ENCODE data around the gene LSAMP.

The LSAMP gene

DNA sequence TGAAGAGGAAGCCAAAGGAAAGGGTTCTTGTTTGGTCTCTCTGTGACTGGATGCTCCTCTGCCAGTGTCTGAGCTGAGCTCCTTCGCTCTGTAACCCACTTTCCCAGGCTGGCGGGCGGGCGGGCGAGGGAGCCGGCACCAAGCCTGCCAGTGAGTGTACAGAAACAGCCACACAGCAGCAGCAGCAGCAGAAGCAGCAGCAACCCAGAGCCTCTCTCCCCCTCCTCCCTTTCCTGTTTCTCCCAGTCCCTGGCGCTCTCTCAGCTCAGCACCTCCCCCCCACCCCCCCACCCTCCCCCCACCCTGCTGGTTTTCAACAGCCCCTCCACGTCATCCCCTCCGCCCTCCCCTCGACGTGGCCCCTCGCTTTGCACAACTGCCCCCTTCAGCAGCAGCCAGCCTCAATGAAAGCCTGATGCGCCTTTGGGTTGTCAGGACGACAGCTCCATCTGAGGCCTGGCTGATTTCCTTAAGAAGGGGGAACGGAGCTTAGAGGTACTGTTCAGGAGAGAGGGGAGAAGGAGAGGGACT is at the start of gene LSAMP:
LSAMP (minus strand) TSS at position 177 of the 531 bp plus-strand sequence.
- DNase-seq (ENCODE audit: low read depth): no peak

DNA sequence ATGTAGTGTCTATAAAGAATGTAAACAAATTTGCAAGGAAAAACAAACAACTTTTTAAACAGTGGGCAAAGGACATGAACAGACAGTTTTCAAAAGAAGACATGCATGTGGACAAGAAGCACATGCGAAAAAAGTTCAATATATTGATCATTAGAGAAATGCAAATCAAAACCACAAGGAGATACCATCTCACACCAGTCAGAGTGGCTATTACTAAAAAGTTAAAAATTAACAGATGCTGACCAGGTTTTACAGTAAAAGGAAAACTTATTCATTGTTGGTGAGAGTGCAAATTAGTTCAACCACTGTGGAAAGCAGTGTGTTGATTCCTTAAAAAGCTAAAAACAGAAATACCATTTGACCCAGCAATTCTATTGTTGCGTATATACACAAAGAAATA is 47.1 kb upstream of the LSAMP start:
- no peak for DNase-seq (ENCODE audit: low read depth)

- DNase-seq (ENCODE audit: low read depth): no peak
These were observed 37.8 kb upstream of the LSAMP start for GRCh38 chr3:116483135-116483534.

- DNase-seq (ENCODE audit: low read depth): no peak
These were observed 31.4 kb upstream of the LSAMP start for GRCh38 chr3:116476691-116477090.

GRCh38 chr3:116474801-116475200 is 29.5 kb upstream of the LSAMP start:
- DNase-seq (ENCODE audit: low read depth): no peak

DNA sequence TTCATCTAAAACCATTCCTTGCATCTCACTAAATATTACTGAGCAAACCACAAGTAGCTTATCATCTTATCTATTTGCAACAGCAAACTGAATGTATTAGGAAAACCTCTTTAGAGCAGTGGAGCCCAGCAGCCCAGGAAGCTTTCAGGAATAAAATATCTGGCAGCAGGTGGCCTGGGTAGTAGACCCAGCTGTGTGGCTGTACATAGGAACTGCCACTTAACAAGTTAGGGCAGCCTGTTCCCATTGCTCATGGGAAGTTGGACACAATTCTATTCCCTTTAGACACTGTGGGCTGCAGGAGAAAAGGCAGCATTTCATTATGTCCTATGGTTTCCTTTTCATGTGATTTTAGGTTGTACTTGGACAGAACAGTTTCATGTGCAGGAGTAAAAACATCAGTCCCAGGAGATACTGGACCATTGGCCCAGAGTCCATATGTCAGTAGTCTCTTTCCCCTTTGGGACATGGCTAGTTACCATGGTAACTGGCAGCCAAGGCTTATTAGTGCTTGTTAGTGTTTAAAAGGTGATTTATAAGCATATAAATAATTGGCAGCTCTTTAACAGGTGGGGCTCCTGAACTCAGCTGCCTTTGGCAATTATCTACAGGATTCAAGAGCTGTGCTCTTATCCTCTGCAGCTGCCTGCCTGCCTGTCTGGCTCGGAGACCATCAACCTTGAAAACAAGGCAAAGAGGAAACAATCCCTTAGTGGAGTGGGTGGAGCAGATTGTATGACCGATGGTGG is 28.9 kb upstream of the LSAMP start:
- DNase-seq (ENCODE audit: low read depth): no peak

DNA sequence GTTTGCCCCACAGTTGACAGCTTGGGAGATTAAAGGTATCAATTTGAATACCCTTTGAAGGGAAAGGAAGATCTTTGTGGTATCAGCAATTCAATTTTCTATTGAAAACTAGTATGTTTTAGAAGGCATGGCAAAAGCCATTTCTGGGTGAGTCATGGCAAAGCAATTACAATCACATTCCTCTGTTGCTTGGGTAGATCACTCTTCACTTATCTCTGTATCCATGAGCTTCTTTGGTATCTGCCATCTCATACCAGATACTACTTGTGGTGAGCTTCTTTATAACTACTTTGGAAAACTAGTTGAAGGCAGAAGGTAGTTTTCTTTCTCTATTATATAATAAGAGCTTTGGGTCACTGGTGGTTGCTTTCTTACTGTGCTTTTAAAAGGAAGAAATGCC is 28.3 kb upstream of the LSAMP start:
- no peak for DNase-seq (ENCODE audit: low read depth)

DNA sequence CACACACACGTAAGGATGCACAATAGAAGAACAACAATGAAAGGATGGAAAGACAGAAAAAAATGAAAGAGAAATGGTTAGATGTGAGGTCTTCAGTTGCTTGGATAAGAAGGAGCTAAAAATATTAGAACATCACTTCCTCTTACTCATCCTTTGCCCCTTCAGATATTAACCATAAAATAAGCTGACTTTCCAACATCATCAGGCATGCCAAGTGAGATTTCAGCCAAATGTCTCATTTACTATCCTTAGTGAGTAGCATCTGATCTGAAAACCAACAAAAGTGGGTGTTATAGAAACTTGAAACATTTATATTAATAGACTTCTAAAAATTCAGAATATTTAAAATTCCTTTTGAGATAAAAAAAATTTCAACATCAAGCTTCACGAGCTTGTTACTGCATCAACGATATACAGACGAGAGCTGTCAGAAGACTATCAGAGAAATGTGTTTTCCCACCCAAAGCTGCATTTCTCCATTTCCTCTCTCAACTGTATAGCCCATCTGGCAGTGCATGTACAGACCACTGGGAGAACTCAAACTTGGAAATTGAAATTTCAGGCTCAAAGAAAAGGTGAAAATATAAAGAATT is 25.4 kb upstream of the LSAMP start:
- DNase-seq (ENCODE audit: low read depth): no peak

- DNase-seq (ENCODE audit: low read depth): no peak
These were observed 24.3 kb upstream of the LSAMP start for GRCh38 chr3:116469546-116469945.

DNA sequence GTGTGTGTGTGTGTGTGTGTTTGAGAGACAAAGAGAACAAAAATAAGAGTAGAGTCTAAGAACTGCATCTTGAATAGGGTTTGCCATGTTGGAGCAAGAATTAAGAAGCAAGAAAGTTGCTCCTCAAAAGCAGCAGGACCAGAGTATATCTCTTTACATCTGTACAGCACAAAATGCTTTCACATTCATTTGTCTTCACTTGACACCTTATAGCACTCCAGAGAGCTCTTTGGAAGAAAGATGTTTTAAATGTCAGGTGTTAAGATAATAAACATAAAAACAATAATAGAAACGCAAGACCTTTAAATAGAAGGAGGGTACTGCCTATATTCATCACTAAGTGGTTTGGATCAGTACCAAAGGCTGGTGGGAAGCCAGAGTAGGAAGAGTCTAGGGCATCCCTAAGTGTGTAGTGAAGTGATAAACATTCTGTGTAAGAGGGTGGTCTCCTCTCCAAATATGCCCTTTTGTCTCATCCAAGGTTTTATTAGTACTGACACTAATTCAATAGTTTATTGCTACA is 19.1 kb upstream of the LSAMP start:
- DNase-seq (ENCODE audit: low read depth): no peak

DNA sequence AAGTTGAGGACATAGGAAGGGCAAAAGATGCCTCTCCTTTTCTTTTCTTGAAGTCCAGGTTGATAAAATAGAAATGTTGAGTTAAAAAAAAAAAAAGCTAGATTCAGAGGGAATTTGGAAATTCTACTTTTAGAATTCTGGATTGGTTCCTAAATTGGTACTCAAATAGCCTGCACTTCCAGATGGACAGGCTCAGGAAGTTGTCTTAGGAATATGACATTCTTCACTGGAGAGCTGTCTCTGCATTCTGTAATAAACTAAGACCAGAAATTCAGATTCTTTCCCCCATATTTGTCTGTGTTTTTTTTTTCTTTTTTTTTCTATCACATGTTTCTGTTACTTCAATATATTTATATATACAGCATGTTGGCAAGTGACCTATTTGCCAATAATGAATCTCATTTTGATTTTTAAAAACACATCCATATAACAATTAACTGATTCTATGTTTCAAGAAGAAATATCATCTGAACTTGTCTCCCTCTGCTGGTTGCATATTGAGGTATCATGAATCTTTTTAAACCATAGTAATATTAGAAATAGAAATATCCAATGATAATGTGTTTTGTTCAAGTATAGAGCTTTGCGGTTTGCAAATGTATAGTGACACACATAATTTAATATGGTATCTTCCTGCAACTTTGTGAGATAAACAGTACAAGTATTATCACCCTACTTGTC is 8.5 kb upstream of the LSAMP start:
- no peak for DNase-seq (ENCODE audit: low read depth)

GRCh38 chr3:116449546-116450350 is 4.5 kb upstream of the LSAMP start:
- DNase-seq (ENCODE audit: low read depth): no peak

DNA sequence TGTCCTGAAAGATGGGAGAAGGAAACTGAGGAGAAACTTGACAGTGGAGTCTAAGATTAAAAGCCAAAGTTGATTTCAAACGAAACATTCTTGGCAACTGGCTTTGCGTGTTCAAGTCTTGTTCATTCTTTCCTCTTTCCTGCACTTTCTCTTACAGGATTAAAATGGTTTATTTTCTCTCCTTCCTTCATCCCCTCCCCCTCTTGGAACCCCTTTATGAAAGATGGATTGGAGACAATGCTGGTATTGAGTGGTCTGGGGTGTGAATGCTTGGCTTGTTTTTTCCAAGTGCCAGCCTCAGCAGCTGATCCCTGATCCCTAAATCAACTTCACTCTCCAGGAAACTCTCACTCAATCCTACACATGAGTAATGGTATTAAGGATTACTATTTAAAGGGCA is 703 bp upstream of the LSAMP start:
- DNase-seq (ENCODE audit: low read depth): no peak

DNA sequence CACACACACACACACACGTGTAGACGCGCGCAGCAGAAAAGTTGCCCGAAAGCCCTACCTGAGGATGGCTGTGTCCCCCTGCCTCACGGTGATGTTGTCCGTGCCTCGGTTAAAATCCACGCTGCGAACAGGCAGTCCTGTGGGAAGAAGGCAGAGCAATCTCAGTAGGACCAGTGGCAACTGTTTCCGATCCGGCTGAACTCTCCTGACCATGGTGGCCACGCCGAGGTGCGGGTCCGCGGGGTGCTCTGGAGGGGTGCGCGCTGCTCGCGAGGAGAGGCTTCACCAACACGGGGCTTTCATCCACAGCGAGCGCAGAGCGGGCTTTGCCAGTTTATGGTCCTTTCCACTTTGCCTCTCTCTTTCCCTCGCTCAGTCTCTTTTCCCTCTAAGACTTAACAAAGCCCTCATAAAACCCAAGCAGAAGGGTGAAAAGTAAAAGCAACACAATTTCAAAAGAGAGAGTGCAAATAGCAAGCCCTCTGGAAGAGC is 422 bp downstream of the LSAMP start:
- DNase-seq (ENCODE audit: low read depth): no peak

- no peak for DNase-seq (ENCODE audit: low read depth)
These were observed 1.1 kb downstream of the LSAMP start for GRCh38 chr3:116444115-116444747.

DNA sequence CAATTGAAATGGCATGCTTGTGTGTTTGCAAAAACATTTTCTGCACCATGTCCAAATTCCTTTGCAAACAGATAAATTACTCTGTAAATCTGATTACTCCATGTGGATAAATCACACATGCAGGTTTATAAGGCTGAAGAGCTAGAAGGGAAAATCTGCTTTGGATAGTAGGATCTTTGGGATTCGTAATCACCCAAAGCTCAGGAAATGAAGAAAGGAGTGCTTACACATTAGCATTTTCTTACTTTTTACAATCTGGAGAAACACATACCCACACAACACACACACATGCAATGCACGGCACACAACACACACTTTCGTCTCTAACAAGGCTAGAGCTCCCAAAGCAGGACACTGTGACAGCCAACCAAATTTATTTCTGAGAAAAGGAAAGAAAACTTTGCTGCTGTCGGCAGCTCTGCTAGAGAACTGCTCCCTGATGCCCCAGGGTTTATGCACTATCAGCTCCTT is 2.1 kb downstream of the LSAMP start:
- peak; percentile 40 for DNase-seq (ENCODE audit: low read depth)

DNA sequence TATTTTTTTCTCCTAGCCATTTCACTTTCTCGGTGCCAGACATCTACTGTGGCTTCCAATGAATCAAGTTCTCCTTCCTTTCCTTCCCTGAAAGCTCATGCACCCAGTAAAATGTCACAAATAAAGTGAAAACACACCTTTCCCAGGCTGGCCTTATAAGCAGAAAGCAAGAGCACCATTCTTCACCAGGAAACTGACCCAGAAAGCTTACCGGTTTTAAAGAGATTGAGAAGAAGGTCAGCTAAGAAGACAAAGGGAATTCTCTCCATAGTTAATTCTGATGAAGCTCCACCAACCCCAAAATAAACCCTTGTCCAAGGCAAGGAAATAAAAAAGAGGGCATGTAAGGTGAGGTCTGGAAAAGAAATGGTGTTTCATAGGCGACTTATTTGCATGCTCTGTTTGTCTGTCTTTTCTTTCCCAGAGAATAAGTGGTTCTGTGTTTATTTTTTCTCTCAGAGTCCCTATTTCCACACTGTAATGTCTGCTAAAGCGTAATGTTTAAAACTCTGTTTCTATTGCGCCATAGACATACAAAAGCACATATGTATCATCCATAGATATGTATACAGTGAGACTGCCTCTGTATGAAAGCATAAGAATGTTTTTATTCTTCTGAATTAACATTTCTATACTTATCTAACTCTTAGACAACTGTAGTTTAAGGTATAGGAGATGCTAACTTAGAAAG is 2.8 kb downstream of the LSAMP start:
- DNase-seq (ENCODE audit: low read depth): no peak

- DNase-seq (ENCODE audit: low read depth): no peak
These were observed 3.6 kb downstream of the LSAMP start for GRCh38 chr3:116441652-116442051.

GRCh38 chr3:116440196-116440595 is 5.1 kb downstream of the LSAMP start:
- peak; percentile 58 for DNase-seq (ENCODE audit: low read depth)

DNA sequence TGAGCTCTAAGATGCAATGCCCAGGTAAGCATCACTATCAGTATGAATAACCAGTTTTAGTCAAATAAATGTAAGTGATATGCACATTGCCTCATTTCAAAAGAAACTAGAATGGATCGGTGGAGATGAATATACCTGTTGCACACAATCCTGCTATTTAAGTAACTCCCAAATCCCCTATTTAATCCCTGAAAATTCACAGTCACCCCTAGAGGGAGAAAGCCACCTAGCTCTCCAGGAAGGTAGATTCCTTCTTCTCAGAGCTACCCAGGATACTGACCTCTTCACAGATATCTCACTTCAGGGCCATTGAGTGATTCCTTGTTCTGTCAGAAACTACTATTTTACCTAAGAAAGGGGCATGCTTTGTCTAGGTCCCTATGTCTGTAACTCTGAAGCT is 11.7 kb downstream of the LSAMP start:
- no peak for DNase-seq (ENCODE audit: low read depth)

GRCh38 chr3:116432795-116433194 is 12.5 kb downstream of the LSAMP start:
- DNase-seq (ENCODE audit: low read depth): no peak
